Measurements from ENCODE around the gene SDHB. TPM values are rescaled to one million over a fixed set of nuclear protein-coding genes. Genes with fewer than 3 reads are reported as not detected.

Gene SDHB
- total RNA-seq, 1 experiment from 2014 or later, result 212 TPM

DNA sequence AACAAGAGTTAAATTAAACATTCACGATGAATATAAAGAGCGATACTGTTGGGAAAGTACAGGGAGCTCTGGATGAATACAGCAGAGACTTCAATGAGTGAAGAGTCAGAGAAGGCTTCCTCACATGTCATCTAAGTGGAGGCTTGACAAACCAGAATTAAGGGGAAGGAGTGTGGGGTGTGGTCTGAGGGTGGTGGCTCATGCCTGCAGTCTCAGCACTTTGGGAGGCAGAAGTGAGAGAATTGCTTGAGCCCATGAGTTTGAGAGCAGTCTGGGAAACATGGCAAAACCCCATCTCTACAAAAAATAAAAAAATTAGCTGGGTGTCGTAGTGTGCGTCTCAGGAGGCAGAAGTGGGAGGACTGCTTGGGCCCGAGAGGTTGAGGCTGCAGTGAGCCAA is 8.7 kb downstream of the SDHB start:
- no peaks in the 10 kb centered on the region for H3K9me3 ChIP-seq (ENCODE audit: control insufficient read depth, insufficient read depth, low read depth, low read length)
- POLR2A ChIA-PET, result no interaction called here
- no peak for ATAC-seq

DNA sequence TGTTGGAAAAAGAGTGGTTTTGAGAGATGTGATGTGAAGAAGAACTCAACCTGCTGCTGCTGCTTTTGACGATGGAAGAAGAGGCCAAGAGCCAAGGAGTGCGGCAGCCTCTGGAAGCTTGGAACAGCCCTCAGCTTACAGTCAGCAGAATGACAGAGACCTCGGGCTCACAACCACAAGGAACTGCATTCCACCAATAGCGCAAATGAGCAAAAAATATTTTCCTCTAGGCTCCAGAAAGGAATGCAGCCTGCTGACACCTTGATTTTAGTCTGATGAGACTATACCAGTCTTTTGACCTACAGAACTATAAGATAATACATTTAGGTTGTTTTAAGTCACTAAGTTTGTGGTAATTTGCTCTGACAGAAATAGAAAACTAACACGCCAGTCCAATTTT is 10.2 kb downstream of the SDHB start:
- H3K4me3 ChIP-seq (ENCODE audit: low read depth in 2 of 2, low read length in 2 of 2), result no peak overlapping the region
- no TSS peak for BruUV-seq (replicated peaks)
- in situ Hi-C loops (cut with HindIII; ENCODE audit: low pct_unique_long_range_greater_than_20kb, low sequenced_read_pairs) (no loop called here), intact Hi-C loops (cut with micrococcal nuclease; ENCODE audit: unreplicated experiment) (no loop called here)
- ATAC-seq (no peak), DNase-seq (ENCODE audit: low read depth, low spot score) (no peak)
- CTCF ChIA-PET, result no interaction called here
- H3K27ac ChIP-seq (ENCODE audit: low read length), result no peak overlapping the region
- peaks cover 12% of the 10 kb centered on the region for H3K36me3 ChIP-seq (ENCODE audit: control insufficient read depth, insufficient read depth, low read length)
- TF ChIP-seq TCF7L2 (IDR thresholded peaks at IDR 0.05; ENCODE audit: low read depth, low read length) (no peak), POLR2AphosphoS5 (IDR thresholded peaks at IDR 0.05; ENCODE audit: low read depth, low read length) (no peak), SIN3A (IDR thresholded peaks at IDR 0.05; ENCODE audit: borderline replicate concordance, insufficient read depth, low read depth, low read length) (no peak)
- TF ChIP-seq, protein P1, sequence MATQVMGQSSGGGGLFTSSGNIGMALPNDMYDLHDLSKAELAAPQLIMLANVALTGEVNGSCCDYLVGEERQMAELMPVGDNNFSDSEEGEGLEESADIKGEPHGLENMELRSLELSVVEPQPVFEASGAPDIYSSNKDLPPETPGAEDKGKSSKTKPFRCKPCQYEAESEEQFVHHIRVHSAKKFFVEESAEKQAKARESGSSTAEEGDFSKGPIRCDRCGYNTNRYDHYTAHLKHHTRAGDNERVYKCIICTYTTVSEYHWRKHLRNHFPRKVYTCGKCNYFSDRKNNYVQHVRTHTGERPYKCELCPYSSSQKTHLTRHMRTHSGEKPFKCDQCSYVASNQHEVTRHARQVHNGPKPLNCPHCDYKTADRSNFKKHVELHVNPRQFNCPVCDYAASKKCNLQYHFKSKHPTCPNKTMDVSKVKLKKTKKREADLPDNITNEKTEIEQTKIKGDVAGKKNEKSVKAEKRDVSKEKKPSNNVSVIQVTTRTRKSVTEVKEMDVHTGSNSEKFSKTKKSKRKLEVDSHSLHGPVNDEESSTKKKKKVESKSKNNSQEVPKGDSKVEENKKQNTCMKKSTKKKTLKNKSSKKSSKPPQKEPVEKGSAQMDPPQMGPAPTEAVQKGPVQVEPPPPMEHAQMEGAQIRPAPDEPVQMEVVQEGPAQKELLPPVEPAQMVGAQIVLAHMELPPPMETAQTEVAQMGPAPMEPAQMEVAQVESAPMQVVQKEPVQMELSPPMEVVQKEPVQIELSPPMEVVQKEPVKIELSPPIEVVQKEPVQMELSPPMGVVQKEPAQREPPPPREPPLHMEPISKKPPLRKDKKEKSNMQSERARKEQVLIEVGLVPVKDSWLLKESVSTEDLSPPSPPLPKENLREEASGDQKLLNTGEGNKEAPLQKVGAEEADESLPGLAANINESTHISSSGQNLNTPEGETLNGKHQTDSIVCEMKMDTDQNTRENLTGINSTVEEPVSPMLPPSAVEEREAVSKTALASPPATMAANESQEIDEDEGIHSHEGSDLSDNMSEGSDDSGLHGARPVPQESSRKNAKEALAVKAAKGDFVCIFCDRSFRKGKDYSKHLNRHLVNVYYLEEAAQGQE (IDR thresholded peaks at IDR 0.05; ENCODE audit: insufficient read depth in 1 of 2, low read depth in 2 of 2, low read length in 1 of 2), result no peak
- TF ChIP-seq, protein P2, sequence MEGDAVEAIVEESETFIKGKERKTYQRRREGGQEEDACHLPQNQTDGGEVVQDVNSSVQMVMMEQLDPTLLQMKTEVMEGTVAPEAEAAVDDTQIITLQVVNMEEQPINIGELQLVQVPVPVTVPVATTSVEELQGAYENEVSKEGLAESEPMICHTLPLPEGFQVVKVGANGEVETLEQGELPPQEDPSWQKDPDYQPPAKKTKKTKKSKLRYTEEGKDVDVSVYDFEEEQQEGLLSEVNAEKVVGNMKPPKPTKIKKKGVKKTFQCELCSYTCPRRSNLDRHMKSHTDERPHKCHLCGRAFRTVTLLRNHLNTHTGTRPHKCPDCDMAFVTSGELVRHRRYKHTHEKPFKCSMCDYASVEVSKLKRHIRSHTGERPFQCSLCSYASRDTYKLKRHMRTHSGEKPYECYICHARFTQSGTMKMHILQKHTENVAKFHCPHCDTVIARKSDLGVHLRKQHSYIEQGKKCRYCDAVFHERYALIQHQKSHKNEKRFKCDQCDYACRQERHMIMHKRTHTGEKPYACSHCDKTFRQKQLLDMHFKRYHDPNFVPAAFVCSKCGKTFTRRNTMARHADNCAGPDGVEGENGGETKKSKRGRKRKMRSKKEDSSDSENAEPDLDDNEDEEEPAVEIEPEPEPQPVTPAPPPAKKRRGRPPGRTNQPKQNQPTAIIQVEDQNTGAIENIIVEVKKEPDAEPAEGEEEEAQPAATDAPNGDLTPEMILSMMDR (IDR thresholded peaks at IDR 0.05), result no peak
- 0 out of 2 replicates have a peak, but pooled peaks cover 5% of the 10 kb centered on the region for H3K4me1 ChIP-seq (ENCODE audit: control insufficient read depth, insufficient read depth, low read length)
- POLR2A ChIA-PET, result no interaction called here
- no peaks in the 10 kb centered on the region for H3K27me3 ChIP-seq (ENCODE audit: control insufficient read depth, insufficient read depth, low read length)
- no peaks in the 10 kb centered on the region for H3K9me3 ChIP-seq (ENCODE audit: control insufficient read depth, insufficient read depth, low read depth, low read length)

More for the DNA sequence above, 8.7 kb downstream of the SDHB start:
- DNase-seq (ENCODE audit: low read depth, low spot score), result no peak
- CTCF ChIA-PET, result interaction anchor here (0.5 kb wide), 1 partner anchor 338 kb away, joined by 3 read pairs; no protein-coding TSS in a partner anchor
- in situ Hi-C loops (cut with HindIII; ENCODE audit: low pct_unique_long_range_greater_than_20kb, low sequenced_read_pairs) (no loop called here), intact Hi-C loops (cut with micrococcal nuclease; ENCODE audit: unreplicated experiment) (loop anchor here (5.0 kb wide), 1 partner anchor 93 kb away; no protein-coding TSS in a partner anchor)
- Histone ChIP-seq H3K27me3 (ENCODE audit: control insufficient read depth, insufficient read depth, low read length) (no peaks in the 10 kb centered on the region), H3K4me3 (ENCODE audit: low read depth in 2 of 2, low read length in 2 of 2) (no peak overlapping the region), H3K36me3 (ENCODE audit: control insufficient read depth, insufficient read depth, low read length) (peaks cover 14% of the 10 kb centered on the region), H3K4me1 (ENCODE audit: control insufficient read depth, insufficient read depth, low read length) (0 out of 2 replicates have a peak, but pooled peaks cover 5% of the 10 kb centered on the region), H3K27ac (ENCODE audit: low read length) (no peak overlapping the region)
- no TSS peak for BruUV-seq (replicated peaks)
- TF ChIP-seq, protein P1 (IDR thresholded peaks at IDR 0.05; ENCODE audit: insufficient read depth in 1 of 2, low read depth in 2 of 2, low read length in 1 of 2), result no peak
- TF ChIP-seq SIN3A (IDR thresholded peaks at IDR 0.05; ENCODE audit: borderline replicate concordance, insufficient read depth, low read depth, low read length), result no peak
- TF ChIP-seq, protein P2 (IDR thresholded peaks at IDR 0.05), result no peak
- no peak for TF ChIP-seq POLR2AphosphoS5 (IDR thresholded peaks at IDR 0.05; ENCODE audit: low read depth, low read length)
- no peak for TF ChIP-seq TCF7L2 (IDR thresholded peaks at IDR 0.05; ENCODE audit: low read depth, low read length)
